HG03039 (cell line): ENCODE results near the gene OTULIN.

Experiments used
- ATAC-seq: cut with Tn5 transposase; IDR thresholded peaks from one replicate; pipeline ENCODE4 v1.9.1; 2021; ENCODE audit warnings: mild to moderate bottlenecking, moderate library complexity; ENCODE audit not compliant: unreplicated experiment

The OTULIN gene

GRCh38 chr5:14664270-14665100, at the start of gene OTULIN:
Gene OTULIN (plus strand): TSS chr5:14664718. CDS start chr5:14664826, 108 bp downstream.
- ATAC-seq: peak; percentile 71

GRCh38 chr5:14615365-14615764, 49.2 kb upstream of the OTULIN start:
- no peak for ATAC-seq

GRCh38 chr5:14617441-14617840, 47.1 kb upstream of the OTULIN start:
- no peak for ATAC-seq

- no peak for ATAC-seq
Measured at GRCh38 chr5:14627270-14627669, 37.2 kb upstream of the OTULIN start.

- no peak for ATAC-seq
Measured at GRCh38 chr5:14628346-14628745, 36.2 kb upstream of the OTULIN start.

- ATAC-seq: no peak
Measured at GRCh38 chr5:14630671-14631070, 33.8 kb upstream of the OTULIN start.

- ATAC-seq: no peak
Measured at GRCh38 chr5:14635656-14636055, 28.9 kb upstream of the OTULIN start.

GRCh38 chr5:14640765-14641164, 23.8 kb upstream of the OTULIN start:
- no peak for ATAC-seq

- no peak for ATAC-seq
Measured at GRCh38 chr5:14644623-14645237, 19.8 kb upstream of the OTULIN start.

GRCh38 chr5:14650052-14650451, 14.5 kb upstream of the OTULIN start:
- ATAC-seq: no peak

GRCh38 chr5:14655146-14655741, 9.3 kb upstream of the OTULIN start:
- no peak for ATAC-seq

GRCh38 chr5:14656898-14657297, 7.6 kb upstream of the OTULIN start:
- ATAC-seq: no peak

GRCh38 chr5:14659821-14660607, 4.5 kb upstream of the OTULIN start:
- ATAC-seq: no peak

- ATAC-seq: no peak
Measured at GRCh38 chr5:14660833-14661232, 3.7 kb upstream of the OTULIN start.

GRCh38 chr5:14662721-14663260, 1.7 kb upstream of the OTULIN start:
- no peak for ATAC-seq

- ATAC-seq: no peak
Measured at GRCh38 chr5:14663734-14664269, 716 bp upstream of the OTULIN start.

GRCh38 chr5:14665101-14665822, 744 bp downstream of the OTULIN start:
- no peak for ATAC-seq

- peak; percentile 31 for ATAC-seq
Measured at GRCh38 chr5:14665949-14666348, 1.4 kb downstream of the OTULIN start.

- no peak for ATAC-seq
Measured at GRCh38 chr5:14666357-14666756, 1.8 kb downstream of the OTULIN start.

- no peak for ATAC-seq
Measured at GRCh38 chr5:14667290-14667689, 2.8 kb downstream of the OTULIN start.
